Stimulated activated CD4-positive, alpha-beta T cell treated with anti-CD3 and anti-CD28 coated beads, Interleukin-2, amount 100 ng/mL, for 24 hours (primary cell): Measurements from ENCODE around the gene TAOK2.
"Not testable (repeated sequence)": the region's sequence is repeated elsewhere in the genome, so short reads cannot be mapped to it uniquely, and the experiment has no call there.

ENCODE experiments used
- DNase-seq, 2 donors: peaks; one replicate each; pipeline ENCODE4 v3.0.0-alpha.2; 2020

The TAOK2 gene

DNA sequence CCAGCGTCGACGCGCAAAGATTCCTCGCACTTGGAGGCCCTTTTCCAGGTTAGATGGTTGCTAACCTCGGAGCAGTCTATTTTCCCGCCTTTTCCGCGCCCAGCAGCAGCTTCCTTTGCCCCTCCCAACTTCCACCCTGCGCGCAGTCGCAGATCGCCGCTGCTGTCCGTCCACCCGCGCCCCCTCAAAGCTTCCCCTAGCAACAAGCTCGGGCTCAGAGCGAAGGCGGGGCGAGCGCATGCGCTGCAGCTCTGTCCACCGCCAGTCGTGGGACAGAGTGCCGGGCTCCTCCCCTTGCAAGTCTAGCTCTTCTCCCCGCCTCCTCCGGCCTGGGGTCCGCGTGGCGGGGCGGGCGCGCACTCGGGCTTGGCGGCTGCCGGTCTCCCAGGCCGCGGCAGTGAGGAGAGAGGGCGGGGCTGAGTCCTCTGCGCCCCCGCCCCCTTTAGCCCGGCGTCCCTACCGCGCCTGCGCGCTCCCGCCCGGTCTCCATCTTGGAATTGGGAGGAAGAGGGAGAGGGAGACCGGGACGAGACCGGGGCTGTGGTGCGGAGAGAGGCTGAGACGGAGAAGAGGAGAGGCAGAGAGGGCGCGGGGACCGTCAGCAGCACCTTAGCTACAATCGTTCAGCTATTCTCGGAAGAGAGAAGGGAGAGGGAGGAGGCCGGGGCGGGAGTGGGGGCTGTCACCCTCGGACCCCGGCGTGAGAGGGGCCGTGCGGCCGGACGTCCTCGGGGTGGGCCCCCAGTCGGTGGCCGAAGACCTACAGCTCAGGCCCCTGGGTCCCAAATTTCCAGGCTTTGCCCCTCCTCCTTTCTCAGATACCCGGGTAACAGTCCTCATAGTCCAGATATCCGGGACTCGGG is at the start of gene TAOK2:
TSS of gene TAOK2 (plus strand) at position 485 of the 863 bp plus-strand sequence. CDS start 3,905 bp downstream, outside the sequence.
- peak; percentile 95 to 98 for DNase-seq

DNA sequence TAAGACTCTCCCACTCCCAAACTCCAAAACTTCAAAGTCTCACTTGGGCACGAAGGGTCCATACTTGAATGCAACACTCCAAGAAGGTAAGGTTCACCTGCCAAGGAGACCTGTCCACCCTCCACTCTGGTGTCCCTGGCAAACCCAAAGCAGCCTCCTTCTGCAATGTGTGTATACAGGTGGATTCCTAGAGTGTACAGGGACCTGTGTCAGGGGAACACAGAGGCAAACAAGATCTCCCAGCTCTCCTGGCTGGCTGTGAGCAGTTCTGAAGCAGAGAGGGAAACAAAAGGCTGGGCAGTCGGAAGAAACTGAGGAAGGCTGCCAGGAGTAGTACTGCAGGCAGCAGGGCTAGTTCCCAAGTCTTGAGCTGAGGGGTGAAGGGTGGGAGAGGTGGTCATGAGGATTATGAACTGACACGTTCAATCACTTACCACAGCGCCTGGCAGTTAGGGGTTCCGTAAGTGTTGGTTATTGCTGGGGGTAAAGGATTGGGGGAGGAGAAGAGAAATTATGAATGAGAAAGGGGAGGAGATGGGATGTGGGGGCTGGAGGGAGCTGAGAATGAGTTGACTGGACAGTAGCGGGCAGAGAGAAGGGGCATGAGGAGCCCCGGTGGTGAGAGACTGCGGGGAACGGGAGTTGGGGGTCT is 48.4 kb upstream of the TAOK2 start:
- DNase-seq: no peak

DNA sequence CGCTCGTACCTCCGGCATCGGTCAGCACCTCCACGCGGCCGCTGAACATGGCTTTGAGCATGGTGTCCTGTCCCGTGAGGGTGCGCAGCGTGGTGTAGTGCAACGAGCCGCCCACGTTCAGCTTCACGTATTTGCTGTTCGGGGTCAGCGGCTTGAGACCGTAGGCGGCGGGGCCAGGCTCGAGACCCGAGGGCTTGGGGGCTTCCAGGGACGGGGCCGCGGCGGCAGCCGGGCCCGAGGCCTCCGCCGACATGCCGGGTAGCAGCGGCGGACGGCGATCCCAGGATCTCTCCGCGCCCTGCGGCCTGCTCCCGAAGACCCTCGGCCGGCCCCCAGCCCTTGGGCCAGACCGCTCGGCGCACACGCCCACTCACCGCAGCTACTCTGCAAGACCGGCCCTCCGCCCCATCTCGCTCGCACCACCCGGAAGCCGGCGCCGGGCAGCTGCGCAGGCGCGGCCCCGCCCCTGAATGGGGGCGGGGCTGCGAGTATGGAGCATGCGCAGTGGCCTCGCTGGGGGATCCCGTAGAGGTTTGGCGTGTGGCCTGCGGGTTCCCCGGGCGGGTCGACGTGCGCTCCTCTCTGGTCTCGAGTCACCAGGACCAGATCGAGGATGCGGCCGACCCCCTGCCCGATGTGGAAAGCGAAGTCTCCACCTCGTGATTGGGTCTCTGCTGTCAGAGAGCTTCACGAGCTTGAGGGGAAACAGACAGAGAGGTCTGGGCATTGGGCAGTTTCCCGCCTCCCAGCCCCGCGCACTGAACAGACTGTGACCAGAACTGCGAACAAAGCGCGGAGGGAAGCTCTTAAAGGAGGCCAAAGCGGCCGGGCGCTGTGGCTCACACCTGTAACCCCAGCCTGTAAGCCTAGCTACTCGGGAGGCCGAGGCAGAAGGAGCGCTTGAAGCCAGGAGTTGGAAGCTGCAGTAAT is 47.6 kb upstream of the TAOK2 start, which contains the start of gene KCTD13:
TSS of gene KCTD13 (minus strand) at position 446 of the 930 bp plus-strand sequence. CDS start at position 253, 193 bp downstream.
- peak; percentile 86 to 89 for DNase-seq

DNA sequence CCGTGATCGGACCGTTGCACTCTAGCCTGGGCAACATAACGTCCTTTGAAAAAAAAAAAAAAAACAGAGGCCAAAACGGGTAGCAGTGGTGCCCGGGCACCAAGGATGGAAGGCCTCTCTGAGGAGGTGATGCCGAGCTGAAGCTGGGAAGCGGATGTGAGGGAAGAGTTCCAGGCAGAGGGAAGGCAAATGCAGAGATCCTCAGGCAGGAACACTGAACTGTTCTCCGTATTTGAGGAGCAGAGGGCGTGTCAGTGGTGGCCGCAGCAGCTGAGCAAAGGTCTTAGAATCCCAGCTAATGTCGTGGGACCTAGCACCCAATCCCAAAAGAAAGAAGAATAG is 47.0 kb upstream of the TAOK2 start:
- DNase-seq: no peak

DNA sequence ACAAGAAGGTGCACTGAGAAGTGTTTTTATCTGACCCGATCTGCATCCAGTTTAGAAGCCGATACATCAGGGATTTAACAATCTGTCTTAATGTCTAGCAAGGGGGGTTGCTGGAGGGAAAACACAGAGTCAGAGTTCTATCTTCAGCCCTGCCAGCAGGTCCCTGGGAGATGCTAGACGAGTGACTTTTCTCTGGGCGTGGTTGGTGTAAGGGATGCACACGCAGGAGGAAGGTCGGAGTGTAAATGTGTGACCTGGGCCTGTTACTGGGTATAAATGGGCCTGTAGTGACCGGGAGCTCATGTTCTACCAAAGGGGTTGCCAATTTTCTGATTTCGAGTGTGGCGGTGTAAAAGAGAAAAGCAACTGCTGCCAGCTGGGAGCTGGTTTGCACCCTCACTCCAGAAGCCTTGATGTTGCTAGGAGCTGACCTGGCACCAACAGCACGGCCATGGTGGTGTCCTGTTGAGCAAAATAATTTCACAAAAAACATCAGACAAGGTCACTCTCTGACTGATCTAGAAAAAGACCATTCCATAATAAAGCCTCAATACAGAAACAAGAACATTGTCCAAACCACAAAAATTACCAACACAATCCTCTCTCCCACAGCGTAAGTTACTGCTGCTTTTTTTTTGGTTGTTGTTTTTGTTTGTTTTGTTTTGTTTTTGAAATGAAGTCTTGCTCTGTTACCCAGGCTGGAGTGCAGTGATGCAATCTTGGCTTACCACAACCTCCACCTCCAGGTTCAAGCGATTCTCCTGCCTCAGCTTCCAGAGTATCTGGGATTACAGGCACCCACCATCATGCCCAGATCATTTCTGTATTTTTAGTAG is 46.4 kb upstream of the TAOK2 start:
- DNase-seq: no peak

- not testable (repeated sequence) for DNase-seq
Observed at GRCh38 chr16:29931750-29932149, 41.9 kb upstream of the TAOK2 start.

GRCh38 chr16:29940656-29941055 is 33.0 kb upstream of the TAOK2 start:
- DNase-seq: no peak

- no peak for DNase-seq
Observed at GRCh38 chr16:29943846-29944799, 29.5 kb upstream of the TAOK2 start.

DNA sequence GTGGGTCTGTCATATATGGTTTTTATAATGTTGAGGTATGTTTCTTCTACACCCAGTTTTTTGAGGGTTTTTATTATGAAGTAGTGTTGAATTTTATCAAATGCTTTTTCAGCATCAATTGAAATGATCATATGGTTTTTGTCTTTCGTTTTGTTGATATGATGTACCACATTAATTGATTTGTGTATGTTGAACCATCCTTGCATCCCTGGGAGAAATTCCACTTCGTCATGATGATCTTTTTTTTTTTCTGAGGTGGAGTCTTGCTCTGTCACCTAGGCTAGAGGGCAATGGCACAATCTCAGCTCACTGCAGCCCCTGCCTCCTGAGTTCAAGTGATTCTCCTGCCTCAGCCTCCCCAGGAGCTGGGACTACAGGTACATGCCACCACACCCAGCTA is 25.8 kb upstream of the TAOK2 start:
- DNase-seq: no peak

DNA sequence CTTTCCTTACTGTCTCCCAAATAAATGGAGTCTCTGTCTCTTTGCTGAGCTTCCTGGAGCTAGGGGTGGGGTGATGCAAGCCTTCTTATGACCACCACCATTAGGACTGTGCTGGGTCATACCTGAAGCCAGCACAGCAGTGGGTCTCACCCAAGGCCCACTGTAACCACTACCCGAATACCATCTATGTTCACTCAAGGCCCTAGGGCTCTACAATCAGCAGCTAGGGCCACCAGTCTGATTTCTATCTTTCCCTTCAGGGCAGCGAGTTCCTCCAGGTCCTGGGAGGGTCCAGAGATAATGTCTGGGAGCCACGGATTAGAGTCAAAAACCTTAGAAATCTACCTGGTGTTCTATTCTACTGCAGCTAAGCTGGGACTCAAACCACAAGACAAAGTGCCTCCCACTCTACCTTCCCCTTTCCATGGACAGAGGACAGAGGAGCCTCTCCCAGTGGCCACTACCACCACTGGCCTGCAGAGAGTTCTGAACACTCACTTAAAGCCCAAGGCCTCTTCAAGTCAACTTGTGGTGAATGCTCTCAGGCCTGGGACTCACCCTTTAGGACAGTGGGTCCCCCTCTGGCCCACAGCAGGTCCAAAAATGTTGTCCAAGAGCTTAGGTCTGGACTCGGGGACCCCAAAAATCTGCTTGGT is 22.7 kb upstream of the TAOK2 start:
- DNase-seq: no peak

DNA sequence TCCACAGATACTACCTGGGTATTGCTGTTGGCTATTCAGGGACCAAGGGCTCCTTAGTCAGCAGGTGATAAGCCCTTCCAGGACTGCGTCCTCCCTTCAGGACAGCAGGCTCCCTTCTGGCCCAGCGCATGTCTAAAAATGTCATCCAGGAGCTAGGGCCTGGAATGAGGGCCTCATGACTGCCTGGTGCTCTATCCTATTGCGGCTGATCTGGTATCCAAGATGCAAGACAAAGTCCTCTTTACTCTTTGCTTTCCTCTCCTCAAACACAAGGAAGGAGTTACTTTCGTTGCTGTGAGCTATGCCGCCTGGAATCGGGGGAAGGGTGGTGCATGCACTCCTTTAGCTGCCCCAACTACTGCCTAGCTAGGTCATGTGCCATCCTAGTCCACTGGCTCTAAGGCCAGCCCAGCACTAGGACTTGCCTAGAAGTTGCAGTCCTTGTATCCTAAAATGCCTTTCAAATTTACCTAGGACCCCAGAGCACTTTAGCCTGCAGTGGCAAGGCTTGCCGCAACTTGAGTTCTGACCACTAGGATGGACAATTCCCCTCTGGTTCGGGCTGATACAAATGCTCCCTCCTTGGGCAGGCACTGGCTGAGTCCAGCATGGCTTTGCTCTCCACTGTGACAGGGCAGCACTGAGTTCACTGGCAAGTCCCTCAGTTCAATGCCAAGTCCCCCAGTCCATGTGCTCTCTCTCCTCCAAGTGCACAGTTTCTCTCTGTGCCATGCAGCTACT is 21.9 kb upstream of the TAOK2 start:
- no peak for DNase-seq

- no peak for DNase-seq
Observed at GRCh38 chr16:29958756-29959155, 14.9 kb upstream of the TAOK2 start.

GRCh38 chr16:29959293-29959692 is 14.4 kb upstream of the TAOK2 start:
- DNase-seq: no peak

GRCh38 chr16:29959821-29960220 is 13.8 kb upstream of the TAOK2 start:
- DNase-seq: not testable (repeated sequence)

DNA sequence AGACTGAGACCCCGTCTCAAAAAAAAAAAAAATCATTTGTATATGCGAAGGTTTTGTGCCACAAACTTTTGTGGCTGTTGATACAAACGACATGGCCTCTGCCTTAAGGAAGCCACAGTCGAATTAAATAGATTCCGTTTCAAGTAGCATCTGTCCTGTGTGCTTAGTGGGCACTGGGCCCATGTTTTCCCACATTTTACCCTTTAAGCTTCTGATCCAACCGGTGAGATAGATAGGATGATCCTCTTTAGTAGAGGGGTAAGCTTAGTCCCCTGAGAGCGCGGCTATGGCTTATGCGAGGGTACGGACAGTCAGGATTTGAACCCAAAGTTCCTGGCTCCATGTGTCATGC is 12.6 kb upstream of the TAOK2 start:
- DNase-seq: no peak

DNA sequence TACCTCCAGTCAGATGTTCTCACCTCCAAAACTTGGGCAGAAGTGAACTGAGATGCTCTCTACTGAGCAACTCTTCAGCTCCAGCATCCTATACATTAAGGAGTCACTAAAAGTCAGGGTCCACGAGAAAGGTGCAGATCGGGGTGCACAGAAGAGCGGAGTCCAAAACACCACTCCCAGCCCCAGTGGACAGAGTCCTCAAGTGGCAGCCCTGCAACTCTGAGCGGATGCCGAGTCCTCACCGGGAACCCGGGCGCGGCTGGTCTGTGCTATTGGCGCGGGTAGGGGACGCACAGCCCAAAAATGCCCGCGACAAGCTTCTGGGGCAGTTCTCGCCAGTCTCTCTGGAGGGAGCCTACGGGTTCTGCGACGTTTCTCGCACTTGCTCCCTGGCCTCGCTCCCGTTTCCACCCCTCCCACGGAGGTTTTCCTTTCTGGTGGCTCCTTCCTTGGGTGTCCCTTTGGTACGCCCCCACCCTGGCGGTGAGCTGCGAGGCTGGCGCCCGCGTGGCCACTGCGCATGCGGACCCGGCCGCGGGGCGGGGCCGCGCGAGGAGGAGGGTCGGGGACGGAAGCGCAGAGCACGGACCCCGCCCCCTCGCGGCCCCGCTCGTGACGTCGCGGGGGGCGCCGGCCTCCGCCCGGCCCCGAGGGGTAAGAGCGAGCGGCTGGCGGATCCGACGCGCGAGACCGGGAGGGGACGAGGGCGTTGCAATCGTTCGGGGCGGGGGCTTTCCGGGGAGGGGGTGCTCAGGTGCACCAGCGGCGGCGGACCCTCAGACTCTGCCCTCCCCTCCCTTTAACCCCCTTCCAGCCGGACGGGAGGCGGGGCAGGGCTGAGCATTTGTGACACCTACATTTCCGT is 12.0 kb upstream of the TAOK2 start, which contains the start of gene TMEM219:
TSS of gene TMEM219 (plus strand) at position 601 of the 865 bp plus-strand sequence. CDS start 1,065 bp downstream, outside the sequence.
- peak; percentile 93 to 94 for DNase-seq

- DNase-seq: no peak
Observed at GRCh38 chr16:29962344-29962994, 11.2 kb upstream of the TAOK2 start.
